IPS DF 6.9 (cell line): ENCODE data around the gene CHODL.

Source experiments
- DNase-seq: peaks from one replicate; pipeline ENCODE4 v3.0.0-alpha.2; 2013; ENCODE audit warnings: low read depth, low spot score
- H3K27ac ChIP-seq: one replicate; pipeline ENCODE4 v1.5.1; 2013; ENCODE audit warnings: low read length, control low read depth
- H3K27me3 ChIP-seq: 2 replicates; pipeline ENCODE4 v1.6.1; 2013; ENCODE audit warnings: mild to moderate bottlenecking, low read length; ENCODE audit not compliant: control insufficient read depth, insufficient read depth
- H3K36me3 ChIP-seq: 2 replicates; pipeline ENCODE4 v1.6.1; 2013; ENCODE audit warnings: low read length; ENCODE audit not compliant: control insufficient read depth, insufficient read depth
- H3K4me1 ChIP-seq: 2 replicates; pipeline ENCODE4 v1.6.1; 2013; ENCODE audit warnings: low read length; ENCODE audit not compliant: control insufficient read depth, insufficient read depth
- H3K4me3 ChIP-seq: 2 replicates; pipeline ENCODE4 v1.5.1; 2013; ENCODE audit warnings: mild to moderate bottlenecking, low read length
- H3K9me3 ChIP-seq: 2 replicates; pipeline ENCODE4 v1.6.1; 2013; ENCODE audit warnings: low read length, inconsistent platforms; ENCODE audit not compliant: control insufficient read depth, insufficient read depth
- WGBS: extraction: QIAGEN DNeasy Blood & Tissue Kit; methylation state at CpG from one replicate; pipeline ENCODE4 v1.1.7; 2013; ENCODE audit warnings: mixed read lengths, missing lambda C conversion rate; ENCODE audit not compliant: insufficient read length, insufficient coverage; 5-methylcytosine and 5-hydroxymethylcytosine counted together

Gene CHODL, protein sequence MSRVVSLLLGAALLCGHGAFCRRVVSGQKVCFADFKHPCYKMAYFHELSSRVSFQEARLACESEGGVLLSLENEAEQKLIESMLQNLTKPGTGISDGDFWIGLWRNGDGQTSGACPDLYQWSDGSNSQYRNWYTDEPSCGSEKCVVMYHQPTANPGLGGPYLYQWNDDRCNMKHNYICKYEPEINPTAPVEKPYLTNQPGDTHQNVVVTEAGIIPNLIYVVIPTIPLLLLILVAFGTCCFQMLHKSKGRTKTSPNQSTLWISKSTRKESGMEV

DNA sequence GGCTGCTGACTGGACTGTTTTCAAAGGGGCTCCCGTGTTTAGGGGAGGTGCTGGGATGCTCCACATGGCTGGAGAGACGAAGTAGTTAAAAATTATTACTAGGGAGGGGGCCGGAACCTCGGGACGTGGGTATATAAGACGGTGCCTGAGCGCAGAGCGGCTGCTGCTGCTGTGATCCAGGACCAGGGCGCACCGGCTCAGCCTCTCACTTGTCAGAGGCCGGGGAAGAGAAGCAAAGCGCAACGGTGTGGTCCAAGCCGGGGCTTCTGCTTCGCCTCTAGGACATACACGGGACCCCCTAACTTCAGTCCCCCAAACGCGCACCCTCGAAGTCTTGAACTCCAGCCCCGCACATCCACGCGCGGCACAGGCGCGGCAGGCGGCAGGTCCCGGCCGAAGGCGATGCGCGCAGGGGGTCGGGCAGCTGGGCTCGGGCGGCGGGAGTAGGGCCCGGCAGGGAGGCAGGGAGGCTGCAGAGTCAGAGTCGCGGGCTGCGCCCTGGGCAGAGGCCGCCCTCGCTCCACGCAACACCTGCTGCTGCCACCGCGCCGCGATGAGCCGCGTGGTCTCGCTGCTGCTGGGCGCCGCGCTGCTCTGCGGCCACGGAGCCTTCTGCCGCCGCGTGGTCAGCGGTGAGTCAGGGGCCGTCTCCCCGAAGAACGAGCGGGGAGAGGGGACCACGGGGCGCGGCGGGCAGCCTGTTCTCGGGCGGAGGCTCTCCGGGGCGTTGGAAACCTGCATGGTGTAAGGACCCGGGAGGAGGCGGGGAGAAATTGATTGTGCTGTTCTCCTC lies at the start of gene CHODL:
Gene CHODL (plus strand): TSS at position 163 of the 793 bp plus-strand sequence. CDS start 391 bp downstream, at position 554.
- Histone ChIP-seq H3K27me3 (peaks cover 23% of the 10 kb centered on the region), H3K27ac (no peak within 1 kb of the TSS), H3K36me3 (no peaks in the 10 kb centered on the region), H3K9me3 (no peaks in the 10 kb centered on the region), H3K4me1 (no peaks in the 10 kb centered on the region; the same call in 1 of the 2 replicates), H3K4me3 (peak within 1 kb of the TSS; percentile 41; the same call in 1 of the 2 replicates)
- no CpG with 5 or more reads among the region's 72 CpGs for WGBS
- no peak for DNase-seq

DNA sequence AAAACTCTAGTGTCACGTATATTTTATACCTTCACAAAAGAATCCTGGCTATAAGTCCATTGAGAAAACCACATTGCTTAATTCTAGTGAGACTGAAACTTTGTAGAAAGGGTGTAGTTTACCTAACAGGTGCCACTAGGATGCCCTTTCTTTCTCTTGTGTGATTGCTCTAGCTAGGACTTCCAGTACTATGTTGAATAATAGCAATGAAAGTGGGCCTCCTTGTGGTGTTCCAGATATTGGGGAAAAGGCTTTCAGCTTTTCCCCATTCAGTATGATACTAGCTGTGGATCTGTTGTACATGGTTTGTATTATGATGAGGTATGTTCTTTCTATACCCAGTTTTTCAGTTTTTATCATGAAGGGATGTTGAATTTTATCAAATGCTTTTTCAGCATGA lies 39.7 kb upstream of the CHODL start:
- DNase-seq, result no peak
- no peaks in the 10 kb centered on the region for H3K27me3 ChIP-seq
- no CpG with 5 or more reads among the region's 1 CpG for WGBS
- no peaks in the 10 kb centered on the region for H3K9me3 ChIP-seq
- H3K27ac ChIP-seq, result no peak overlapping the region
- no peaks in the 10 kb centered on the region for H3K36me3 ChIP-seq
- H3K4me3 ChIP-seq, result no peak overlapping the region
- H3K4me1 ChIP-seq, result no peaks in the 10 kb centered on the region

DNA sequence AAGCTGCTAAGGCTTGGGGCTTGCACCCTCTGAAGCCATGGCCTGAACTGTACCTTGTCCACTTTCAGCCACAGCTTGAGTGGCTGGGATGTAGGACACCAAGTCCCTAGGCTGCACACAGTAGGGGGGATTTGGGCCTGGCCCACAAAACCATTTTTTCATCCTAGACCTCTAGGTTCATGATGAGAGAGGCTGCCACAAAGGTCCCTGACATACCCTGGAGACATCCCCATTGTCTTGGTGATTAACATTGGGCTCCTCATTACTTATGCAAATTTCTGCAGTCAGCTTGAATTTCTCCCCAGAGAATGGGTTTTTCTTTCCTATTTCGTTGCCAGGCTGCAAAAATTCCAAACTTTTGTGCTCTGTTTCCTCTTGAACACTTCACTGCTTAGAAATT lies 26.3 kb upstream of the CHODL start:
- Histone ChIP-seq H3K4me3 (no peak overlapping the region), H3K27ac (no peak overlapping the region), H3K36me3 (no peaks in the 10 kb centered on the region), H3K27me3 (no peaks in the 10 kb centered on the region), H3K4me1 (no peaks in the 10 kb centered on the region), H3K9me3 (no peaks in the 10 kb centered on the region)
- no peak for DNase-seq
- WGBS, result no CpG with 5 or more reads among the region's 1 CpG

DNA sequence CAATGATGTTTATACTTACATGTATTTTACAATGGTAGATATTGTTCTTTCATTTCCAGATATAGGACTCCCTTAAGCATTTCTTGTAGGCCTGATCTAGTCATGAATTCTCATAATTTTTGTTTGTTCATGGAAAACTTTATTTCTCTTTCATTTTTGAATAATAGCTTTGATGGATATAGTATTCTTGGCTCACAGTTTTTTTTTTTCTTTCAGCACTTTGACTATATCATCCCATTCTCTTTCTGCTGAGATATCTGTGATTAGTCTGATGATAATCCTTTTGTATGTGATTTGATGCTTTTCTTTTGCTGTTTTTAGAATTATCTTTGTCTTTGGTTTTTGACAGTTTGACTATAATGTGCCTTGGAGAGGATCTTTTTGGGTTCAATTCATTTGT lies 24.1 kb upstream of the CHODL start:
- H3K9me3 ChIP-seq, result no peaks in the 10 kb centered on the region
- DNase-seq, result no peak
- H3K4me1 ChIP-seq, result no peaks in the 10 kb centered on the region
- H3K4me3 ChIP-seq, result no peak overlapping the region
- H3K27ac ChIP-seq, result no peak overlapping the region
- no peaks in the 10 kb centered on the region for H3K27me3 ChIP-seq
- no peaks in the 10 kb centered on the region for H3K36me3 ChIP-seq

DNA sequence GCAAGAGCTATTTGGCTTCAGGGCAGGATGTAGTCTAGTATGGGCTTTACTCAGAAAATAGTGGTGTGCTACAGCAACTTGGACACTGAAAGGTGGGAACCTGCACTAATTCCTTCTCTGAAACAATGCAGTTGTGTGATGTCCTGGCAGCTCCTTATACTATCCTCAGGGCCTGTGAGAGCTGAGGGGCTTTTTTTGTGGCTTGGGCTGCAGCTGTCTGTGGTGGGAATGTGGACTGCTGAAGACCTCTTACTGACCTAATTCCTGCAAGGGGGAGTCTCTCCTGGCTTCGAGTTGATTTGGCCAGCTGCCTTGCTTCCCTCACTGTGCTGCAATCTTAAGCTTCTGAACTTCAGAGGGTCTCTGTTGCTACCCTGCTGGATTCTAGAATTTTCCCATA lies 22.3 kb upstream of the CHODL start:
- Histone ChIP-seq H3K36me3 (no peaks in the 10 kb centered on the region), H3K4me1 (no peaks in the 10 kb centered on the region), H3K27me3 (no peaks in the 10 kb centered on the region), H3K4me3 (no peak overlapping the region), H3K9me3 (no peaks in the 10 kb centered on the region), H3K27ac (no peak overlapping the region)
- no peak for DNase-seq
- WGBS, result no CpG with 5 or more reads among the region's 1 CpG

DNA sequence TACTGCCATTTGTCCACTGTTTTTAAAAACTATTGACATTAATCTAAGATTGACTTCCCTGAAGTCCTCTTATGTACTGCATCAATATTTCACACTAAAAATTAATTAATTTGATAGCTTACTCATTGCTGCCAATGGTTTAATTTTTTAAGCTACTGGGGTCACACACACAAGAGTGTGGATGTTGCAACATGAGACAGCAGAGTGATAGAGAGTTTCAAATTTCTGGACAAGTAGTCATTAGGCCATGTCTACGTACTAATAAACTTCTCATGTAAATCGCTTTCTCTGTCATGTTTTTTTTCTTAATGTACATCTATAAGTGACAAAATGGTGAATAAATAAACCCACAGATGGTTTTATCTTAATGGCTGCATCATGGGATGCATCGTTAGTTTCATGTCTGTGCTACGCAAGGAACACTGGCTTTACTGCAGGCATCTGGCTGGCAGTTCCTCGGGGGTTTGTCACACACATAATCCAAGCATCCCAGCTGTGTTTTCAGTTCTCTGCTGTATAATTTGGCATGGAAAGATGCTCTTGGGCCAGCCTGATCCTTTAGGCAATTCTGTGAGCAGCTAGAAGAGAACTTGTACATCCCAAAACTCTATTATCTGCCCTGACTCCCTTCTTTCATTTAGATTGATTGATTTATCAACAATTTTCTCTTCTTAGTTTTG lies 16.4 kb upstream of the CHODL start:
- no peaks in the 10 kb centered on the region for H3K27me3 ChIP-seq
- no peak for DNase-seq
- H3K4me3 ChIP-seq, result no peak overlapping the region
- H3K27ac ChIP-seq, result no peak overlapping the region
- no peaks in the 10 kb centered on the region for H3K36me3 ChIP-seq
- H3K9me3 ChIP-seq, result no peaks in the 10 kb centered on the region
- no peaks in the 10 kb centered on the region for H3K4me1 ChIP-seq
- WGBS, result no CpG with 5 or more reads among the region's 5 CpGs

DNA sequence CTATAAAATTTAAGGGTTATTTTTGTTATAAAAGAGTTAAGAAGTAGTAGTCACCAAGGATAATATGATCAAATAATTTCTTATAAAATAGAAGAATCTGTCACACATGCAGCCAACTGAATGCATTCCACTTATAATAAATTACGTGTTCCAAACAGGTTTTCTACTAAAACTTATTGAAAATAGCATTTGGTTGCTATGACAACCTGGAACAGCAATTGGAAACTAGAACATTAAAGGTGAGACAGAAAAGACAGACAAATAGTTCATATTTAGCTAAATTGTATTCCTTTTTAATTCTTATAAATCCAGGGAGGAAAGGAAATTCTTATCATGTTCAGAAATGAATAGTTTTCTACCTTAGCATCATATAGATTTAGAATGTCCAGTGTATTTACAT lies 9.1 kb upstream of the CHODL start:
- Histone ChIP-seq H3K36me3 (no peaks in the 10 kb centered on the region), H3K27ac (no peak overlapping the region), H3K4me3 (no peak overlapping the region), H3K9me3 (no peaks in the 10 kb centered on the region), H3K27me3 (no peaks in the 10 kb centered on the region), H3K4me1 (no peaks in the 10 kb centered on the region)
- no peak for DNase-seq
- WGBS, result no CpG with 5 or more reads among the region's 1 CpG

DNA sequence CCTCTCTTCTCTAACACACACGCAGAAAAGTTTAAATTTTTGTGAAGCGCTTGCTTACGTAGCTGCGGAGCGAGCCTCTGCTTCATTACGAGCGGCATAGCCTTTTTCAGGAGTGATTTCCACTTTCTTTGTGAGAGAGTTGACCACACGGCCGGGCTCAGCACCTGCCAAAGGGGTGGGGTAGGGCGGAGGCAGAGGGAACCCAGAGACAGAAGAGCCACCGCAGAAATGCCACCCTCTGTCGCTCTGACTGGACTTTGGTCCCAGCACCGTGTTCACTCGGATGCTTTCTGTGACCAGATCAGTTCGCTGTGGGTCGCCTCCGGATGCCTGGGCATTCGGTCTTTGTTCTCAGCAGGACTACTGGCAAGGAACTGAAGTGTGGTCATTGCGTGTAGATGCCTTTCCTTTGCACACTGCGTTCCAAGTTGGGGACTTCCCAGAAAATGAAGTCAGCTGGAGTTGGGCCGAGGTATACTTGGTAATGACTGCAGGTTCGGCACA lies 883 bp downstream of the CHODL start:
- no peaks in the 10 kb centered on the region for H3K9me3 ChIP-seq
- no peak for DNase-seq
- H3K36me3 ChIP-seq, result no peaks in the 10 kb centered on the region
- H3K4me1 ChIP-seq, result no peaks in the 10 kb centered on the region; the same call in 1 of the 2 replicates
- WGBS, result no CpG with 5 or more reads among the region's 22 CpGs
- H3K4me3 ChIP-seq, result peak overlapping the region; percentile 41; the same call in 1 of the 2 replicates
- peaks cover 23% of the 10 kb centered on the region for H3K27me3 ChIP-seq
- H3K27ac ChIP-seq, result no peak overlapping the region

DNA sequence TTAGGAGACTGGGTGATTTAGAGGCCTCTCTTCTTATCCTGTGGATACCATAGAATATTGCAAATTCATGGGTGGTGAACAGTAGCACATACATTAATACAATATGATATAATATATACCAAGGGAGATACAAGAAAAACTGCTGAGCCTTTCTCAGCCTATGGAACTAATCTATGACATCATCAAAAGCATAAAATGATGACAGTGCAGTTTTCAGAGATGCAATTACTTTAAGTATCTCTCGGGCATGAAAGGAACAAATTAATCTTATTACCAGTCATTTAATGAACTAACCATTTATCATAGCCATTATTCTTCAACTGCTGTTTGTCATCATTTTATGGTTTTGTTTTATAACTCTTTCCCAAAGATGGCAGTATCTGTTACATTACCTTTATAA lies 3.5 kb downstream of the CHODL start:
- Histone ChIP-seq H3K36me3 (no peaks in the 10 kb centered on the region), H3K27me3 (peaks cover 22% of the 10 kb centered on the region), H3K4me1 (no peaks in the 10 kb centered on the region; the same call in 1 of the 2 replicates), H3K9me3 (no peaks in the 10 kb centered on the region), H3K27ac (no peak overlapping the region), H3K4me3 (no peak overlapping the region)
- DNase-seq, result no peak
- WGBS, result no CpG with 5 or more reads among the region's 1 CpG

DNA sequence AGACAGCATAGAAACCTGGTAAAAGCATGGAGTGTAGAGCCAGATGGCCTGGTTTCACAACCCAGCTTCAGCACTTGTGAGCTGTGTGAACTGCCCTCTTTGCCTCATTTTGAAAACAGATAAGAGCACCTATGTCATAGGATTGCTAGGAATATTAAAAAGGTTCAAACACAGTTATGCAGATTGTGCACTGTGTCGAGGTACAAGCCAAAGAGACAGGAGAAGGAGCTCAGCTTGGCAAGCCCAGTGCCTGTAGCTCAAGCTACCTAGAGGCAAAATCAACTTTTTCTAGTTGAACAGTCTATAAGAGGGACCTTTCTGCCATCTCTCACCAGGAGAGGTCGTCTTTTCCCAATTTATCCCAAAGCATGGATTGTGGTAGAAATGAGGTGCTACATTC lies 5.0 kb downstream of the CHODL start:
- DNase-seq, result no peak
- no peaks in the 10 kb centered on the region; the same call in 1 of the 2 replicates for H3K4me1 ChIP-seq
- WGBS, result no CpG with 5 or more reads among the region's 2 CpGs
- no peaks in the 10 kb centered on the region for H3K36me3 ChIP-seq
- no peak overlapping the region for H3K4me3 ChIP-seq
- no peaks in the 10 kb centered on the region for H3K9me3 ChIP-seq
- no peak overlapping the region for H3K27ac ChIP-seq
- peaks cover 13% of the 10 kb centered on the region for H3K27me3 ChIP-seq
